Stimulated activated CD4-positive, alpha-beta T cell treated with anti-CD3 and anti-CD28 coated beads, TNF-alpha, amount 100 ng/mL, for 4 hours (primary cell): ENCODE data around the gene ANTKMT.
A peak's percentile ranks its signal among the peaks of the same experiment; 100 is the strongest.

Experiments used
- DNase-seq, 3 experiments: peaks; one replicate each; pipeline ENCODE4 v3.0.0-alpha.2; 2020; ENCODE audit warnings: low read depth in 3 of 3

ANTKMT gene

DNA sequence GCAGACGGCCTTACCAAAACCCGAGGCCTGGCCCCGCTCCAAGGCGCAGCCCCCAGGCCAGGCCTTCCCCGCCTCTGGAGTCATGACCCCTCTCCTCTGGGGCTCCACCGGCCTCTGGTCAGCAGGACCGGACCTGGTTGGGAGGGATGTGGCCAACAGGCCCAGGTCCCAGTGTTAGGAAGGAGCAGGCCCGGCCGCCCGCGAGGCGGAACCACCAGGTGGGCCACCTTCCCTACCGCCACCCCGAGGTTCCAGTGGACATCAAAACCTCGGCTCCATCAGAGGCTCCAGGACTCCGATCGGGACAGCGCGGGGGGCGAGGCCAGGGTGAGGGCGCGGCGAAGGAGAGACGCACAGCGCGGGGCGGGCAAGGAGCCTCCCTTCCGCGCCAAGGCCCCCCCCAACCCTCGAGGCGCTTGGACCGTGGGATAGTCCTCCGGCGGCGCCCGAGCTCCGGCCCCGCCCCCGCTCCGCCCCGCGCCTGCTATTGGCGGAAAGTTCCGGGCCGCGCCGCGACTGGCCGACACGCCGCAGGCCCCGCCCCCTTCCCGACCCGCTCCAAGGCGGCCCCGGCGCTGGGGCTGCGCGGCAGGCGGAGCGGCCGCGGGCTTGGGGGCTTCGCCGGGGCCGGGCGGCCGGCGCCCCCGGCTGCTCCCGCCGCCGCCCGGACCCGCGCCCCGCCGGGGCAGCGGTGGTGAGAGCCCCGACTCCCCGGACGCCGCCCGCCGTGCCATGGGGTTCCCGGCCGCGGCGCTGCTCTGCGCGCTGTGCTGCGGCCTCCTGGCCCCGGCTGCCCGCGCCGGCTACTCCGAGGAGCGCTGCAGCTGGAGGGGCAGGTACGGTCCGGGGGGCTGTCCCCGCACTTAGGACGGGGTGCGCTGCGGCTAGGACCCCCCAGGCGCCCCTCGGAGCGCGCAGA, 6.1 kb upstream of the ANTKMT start, which contains the start of gene METRN:
Gene METRN, plus strand, starts transcription at position 561 of the 919 bp plus-strand sequence. Its CDS starts 172 bp downstream, at position 733.
- DNase-seq: peak; percentile 75 to 92 (median 75)

DNA sequence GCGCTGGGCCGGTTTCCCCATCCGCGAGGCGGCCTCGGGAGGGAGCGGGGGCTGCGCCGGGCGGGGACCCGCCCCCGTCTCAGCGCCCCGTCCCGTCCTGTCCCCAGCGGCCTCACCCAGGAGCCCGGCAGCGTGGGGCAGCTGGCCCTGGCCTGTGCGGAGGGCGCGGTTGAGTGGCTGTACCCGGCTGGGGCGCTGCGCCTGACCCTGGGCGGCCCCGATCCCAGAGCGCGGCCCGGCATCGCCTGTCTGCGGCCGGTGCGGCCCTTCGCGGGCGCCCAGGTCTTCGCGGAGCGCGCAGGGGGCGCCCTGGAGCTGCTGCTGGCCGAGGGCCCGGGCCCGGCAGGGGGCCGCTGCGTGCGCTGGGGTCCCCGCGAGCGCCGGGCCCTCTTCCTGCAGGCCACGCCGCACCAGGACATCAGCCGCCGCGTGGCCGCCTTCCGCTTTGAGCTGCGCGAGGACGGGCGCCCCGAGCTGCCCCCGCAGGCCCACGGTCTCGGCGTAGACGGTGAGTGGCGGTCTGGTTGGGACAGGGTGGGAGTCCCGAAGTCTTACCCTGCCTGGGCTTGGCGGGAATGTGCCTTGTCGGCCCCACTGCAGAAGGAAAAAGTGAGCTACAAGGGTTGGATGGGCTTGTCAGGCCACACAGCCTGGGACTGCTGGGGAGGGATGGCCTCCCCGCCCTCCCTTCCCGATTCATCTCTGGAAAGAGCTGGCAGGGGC, 5.3 kb upstream of the ANTKMT start:
- no peak for DNase-seq

DNA sequence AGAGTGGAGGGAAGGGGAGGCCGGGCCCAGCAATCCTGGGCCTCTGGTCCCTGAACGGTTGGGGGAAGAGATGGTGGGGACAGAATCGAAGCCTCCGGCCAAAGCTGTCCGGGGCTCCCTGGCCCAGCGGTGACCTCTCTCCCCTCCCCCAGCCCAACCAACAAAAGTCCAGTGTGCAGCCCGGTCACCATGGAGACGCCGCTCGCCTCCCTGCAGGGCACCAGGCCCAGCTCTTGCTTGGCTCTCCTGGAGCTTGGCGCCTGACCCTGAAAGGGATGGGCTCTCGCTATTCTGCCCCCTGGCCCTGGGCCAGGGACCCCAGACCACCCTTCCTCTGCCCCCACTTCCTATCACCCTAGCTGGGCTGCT, 4.8 kb upstream of the ANTKMT start:
- no peak for DNase-seq

DNA sequence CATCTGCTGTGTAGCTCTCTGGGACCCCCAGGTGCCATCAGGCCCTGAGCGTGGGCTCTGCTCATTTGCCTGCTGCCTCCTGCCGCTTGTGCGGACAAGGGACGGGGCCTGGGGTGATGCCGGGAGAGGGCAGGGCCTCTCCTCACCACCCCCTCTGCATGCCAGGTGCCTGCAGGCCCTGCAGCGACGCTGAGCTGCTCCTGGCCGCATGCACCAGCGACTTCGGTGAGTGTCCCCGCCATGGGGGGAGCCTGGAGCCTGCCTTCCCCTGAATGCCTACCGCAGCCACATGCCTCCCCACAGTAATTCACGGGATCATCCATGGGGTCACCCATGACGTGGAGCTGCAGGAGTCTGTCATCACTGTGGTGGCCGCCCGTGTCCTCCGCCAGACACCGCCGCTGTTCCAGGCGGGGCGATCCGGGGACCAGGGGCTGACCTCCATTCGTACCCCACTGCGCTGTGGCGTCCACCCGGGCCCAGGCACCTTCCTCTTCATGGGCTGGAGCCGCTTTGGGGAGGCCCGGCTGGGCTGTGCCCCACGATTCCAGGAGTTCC, 4.1 kb upstream of the ANTKMT start:
- no peak for DNase-seq

DNA sequence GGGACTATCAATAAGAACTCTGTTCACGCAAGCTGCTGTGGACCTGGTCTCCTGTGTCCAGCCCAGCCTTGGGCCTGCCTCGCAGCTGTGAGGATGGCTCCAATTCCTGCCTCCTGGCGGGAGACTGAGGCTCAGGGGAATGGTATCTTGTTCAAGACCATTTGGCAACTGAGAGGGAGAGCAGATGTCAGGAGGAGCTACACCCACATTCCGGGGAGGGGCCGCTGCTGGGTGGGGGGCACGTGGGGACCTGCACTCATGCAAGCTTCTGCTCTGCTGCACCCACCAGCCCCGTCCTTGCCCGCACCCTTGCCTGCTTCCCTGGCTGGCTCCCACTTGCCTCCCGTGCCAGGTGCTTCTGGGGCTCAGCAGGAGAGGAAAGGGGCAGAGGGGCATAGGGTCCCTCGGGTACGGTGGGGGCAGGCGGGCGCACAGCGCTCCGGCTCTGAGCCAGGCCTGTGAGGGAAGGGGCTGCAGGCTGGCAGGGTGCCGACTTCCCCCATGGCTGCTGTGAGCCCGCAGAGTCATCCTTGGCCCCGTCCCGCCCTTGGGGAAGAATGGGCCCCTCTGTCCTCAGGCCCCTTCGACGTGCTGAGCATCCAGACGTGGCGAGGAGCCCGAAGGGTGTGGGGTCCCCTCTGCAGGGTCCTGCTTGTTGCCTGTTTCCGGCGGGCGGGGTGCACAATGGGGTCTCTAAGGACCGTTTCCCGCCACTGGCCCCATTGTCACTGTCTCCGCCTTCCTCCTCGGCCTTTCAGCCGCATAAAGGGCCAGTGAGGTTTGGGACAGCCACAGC, 3.3 kb upstream of the ANTKMT start:
- no peak for DNase-seq

DNA sequence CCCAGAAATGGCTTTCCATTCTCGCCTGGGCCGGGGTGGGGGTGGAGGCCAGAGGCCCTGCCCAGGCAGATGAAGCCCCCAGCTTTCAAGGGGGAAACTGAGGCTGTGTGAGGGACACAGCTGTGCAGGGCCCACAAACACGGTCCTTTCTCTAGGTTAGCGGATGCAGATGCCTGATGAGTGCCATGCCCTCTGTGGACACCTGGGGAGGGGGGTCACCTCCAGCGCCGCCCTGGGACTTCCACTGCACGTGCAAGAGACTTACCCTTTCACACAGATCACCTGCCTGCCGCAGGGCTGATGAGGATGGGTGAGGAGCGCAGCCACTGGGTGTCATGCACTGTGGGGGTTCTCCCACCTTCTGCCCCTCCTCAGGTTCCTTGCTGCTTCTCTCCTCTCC, 2.6 kb upstream of the ANTKMT start:
- no peak for DNase-seq

DNA sequence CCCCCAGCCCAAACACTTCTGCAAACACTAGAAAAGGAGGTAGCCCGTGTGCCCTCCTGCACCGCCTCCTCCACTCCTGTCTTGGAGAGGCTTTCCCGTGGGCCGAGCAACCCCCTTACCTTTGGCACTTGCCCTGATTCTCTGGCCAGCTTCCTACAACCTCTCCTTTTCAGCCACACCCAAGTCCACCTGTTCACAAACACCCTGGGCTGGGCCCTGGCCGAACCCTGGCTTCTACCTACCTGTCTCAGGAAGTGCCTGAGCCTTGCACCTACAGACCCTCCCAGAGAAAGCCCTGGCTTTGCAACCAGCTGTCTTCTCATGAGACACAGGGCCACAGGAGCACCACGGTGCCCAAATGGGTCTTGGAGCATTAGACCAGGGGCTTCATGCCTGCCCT, 2.0 kb upstream of the ANTKMT start:
- DNase-seq: no peak

DNA sequence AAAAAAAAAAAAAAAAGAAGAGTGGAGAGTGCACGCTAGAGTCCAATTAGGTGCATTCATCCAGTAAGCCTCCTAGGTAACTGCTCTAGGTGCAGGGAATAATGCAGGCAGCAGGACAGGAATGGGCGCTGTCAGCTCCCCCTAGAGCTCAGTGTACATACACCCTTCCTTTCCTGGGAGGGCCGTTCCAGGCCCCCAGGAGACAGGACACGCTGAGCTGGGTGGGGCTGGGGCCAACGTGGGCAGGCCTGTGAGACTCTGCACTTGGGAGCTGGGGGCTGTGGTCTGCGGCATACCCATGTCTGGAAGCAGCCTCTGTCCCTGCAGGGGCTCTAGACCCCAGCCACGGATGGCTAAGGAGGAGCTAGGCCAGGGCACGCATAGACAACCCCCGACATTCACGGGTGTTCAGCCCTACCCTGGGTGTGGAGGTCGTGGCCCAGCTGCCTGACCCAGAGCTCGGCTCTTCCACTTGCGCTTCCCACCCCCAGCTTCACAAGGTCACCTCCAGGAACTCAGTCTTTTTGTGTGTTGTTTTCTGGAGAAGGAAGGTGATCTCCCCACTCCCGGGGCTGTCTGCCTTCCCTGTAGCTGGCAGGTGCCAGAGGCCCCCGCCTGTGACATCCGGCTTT, 1.0 kb upstream of the ANTKMT start:
- DNase-seq: no peak

DNA sequence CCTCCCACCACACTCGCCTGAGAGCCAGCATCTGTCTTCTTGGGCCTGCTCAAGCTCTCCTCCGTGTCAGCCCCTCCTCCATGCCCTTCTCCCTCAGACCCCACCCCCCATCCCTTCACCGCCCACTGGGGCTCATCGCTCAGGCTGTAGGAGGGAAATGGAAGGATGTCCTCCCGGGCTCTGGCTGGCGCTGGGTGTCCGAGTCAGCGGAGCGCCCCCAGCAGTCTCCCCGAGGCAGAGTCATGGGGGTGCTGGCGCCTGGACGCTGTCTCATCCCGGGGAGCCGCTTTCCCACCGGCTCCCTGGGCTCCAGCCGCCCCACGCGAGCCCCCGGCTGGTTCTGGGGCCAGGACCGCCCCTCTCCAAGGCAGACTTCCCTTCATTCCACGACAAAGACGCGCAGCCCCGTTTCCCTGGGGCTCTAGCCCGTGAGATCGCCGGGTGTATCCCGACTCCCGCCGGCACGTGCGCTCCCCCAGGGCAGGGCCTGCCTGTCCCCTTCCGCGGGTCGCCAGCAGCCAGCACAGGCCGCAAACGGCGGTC, 428 bp upstream of the ANTKMT start:
- no peak for DNase-seq

DNA sequence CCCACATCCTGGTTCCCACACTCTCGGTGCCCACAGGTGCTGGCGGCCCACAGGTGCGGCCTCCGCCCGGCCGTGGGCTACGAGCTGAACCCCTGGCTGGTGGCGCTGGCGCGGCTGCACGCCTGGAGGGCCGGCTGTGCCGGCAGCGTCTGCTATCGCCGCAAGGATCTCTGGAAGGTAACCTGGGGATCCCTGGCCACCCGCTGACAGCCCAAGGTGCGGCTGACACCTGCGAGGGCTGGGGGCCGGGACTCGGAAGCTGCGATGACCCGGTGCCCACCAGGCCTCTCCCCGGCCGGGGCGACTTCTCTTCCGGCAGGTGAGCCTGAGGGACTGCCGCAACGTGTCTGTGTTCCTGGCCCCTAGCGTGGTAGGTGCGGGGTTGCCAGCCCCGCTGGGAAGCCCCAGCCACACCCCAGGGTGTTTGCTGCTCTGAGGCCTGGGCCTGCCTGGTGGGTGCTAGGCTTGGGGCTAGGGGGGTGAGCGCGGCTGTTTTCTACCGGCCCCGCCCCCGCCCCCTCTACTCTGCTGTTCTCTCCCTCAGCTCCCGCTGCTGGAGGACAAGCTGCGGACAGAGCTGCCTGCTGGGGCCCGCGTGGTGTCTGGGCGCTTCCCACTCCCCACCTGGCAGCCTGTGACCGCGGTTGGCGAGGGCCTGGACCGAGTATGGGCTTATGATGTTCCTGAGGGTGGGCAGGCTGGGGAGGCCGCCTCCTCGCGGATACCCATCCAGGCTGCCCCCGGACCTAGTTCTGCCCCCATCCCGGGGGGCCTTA, 1.0 kb downstream of the ANTKMT start:
- no peak for DNase-seq

DNA sequence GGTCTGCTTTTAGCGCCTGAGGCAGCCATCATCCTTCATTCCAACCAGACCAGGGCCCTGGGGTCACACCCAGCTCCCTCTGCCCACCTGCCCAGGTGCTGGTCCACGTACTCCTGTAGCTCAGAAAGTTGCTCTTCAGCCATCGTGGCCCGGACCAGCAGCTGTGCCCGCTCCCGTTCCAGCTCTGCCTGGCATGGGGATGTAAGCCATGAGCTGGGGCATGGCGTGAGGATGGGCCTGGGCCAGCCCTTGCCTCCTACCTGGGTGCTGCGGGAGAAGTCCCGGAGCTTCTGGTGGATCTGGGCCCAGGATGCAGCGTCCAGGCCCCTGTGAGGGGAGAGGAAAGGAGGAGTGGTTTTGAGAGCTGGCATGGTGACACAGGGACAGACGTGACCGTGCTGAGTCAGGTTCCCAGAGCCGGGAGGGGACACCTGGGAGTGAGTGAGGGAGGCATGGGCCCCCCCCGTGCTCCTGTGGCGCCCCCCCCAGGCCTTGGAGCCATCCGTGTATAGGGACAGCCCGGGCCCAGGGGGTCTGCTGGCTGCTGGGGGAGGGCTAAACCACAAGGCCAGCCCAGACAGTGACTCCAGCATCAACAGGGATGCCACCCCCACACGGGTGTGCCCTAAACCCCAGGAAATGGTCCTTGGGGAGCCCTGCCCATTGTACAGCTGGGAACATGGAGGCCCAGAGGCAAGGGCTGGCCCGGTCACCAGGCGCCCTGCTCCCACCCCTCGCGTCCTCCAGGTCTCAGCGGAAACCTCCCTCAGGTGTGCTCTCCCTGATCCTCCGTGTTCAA, 2.1 kb downstream of the ANTKMT start:
- DNase-seq: no peak

DNA sequence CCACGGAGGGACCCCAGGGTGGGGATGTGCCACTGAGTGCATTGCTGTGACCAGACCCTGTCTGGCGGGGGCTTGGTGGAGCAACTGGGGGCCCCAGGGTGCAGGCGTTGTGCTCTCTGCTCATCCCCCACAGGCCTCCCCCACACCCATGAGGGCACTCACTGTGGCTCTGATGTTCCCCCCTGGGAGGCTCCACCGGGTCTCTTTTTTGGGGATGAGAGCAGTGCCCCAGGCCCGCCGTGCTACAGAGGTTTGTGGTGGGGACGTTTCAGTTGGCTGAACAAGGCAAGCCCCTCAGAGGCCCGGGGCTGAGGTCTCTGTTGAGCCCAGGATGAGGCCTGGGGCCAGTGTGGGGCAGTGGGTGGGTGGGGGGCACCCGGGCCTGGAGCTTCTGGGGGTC, 2.7 kb downstream of the ANTKMT start:
- no peak for DNase-seq

DNA sequence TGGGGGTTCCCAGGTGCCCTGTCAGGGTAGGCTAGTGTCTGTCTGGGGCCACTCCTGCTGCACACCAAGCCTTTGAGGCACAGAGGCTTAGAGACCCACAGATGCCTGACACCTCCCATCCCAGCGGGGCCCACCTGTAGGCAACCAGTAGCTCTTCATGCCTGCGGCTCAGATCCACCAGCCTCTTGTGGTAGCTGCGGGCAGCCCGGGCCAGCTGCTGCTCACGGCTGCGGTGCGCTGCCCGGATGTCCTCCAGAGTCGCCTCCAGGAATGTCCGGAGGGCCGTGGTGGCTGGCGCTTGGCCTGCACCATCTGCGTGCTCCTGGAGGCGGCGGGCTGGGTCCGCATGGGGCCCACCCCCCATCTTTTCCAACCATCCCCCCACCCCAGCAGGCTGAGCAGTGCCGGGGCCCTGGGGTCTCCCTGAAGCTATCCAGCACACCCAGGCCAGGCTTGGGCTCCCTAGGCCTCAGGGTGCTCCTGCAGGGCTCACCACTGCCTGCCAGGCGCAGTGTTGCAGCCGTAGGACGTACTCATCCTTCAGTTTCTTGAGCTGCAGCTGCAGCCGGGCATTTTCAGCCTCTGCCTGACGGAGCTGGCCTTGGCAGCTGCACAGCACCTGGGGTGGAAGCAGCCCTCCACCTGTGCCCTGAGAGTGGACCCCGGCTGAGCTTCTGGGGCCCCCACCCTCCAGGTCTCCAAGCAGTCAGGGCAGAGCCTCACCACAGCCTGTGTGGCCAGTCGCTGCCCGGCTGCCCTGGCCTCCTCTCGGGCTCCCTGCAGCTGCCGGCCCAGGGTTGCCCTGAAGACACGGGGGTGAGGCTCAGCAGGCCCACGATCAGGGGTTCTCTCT, 3.5 kb downstream of the ANTKMT start:
- DNase-seq: no peak

DNA sequence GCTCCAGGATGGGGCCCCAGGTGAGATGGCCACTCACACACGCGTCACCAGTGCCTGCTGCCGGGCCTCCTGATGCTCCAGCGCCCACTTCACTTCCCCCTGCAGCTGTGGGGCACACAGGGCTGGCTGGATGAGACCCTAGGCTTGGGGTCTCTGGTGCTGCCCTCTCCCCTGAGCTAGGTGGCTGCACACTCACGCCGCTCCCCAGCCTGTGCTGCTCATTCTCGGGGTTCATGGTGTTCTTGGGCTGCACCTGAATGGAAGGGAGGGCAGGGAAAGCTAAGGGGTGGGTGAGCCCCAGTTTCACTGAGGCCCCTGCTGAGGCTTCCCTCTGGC, 4.1 kb downstream of the ANTKMT start:
- DNase-seq: no peak

DNA sequence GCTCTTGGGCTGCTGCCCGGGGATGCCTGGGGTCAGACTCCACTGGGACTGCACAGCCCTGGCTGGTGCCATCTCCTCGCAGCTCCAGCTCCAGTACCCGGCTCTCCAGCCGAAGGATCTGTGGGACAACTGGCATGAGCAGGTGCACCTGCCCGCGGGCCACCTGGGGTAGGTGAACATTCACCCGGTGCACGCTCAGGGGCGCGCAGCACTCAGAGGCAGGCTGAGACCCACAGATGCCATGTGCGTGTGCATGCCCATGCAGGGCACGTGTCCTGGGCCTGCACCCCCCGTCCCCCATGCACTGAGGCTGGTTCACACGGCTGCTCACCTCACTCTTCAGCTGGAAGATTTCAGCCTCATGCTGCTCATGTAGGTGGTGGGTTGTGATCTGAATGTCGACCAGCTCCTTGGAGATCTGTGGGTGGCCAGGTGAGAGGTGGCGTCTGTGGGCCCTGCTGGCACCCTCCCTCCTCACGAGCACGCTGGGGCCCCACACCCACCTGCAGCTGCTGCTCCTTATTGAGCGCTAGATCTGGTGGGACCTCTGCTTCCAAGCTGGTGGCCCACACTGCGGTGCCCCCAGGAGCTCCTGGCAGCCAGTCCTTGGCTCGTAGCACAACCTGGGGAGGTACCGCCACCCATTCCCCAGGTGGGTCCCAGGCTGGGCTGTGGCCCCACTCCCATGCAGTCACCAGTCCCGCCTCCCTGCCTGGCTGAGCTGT, 4.7 kb downstream of the ANTKMT start:
- DNase-seq: no peak

DNA sequence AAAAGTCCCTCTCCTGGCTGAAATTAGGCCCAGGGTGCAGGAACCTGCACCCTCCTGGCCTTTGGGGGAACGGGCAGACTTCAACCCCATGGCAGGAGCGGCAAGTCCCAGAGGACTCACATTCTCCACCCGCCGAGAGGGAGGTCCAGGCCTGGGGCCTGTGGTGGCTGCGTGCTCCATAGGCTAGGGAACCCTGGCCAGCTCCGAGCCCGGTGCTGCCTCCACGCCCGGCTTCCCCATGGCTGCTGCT, 5.2 kb downstream of the ANTKMT start:
- DNase-seq: no peak

DNA sequence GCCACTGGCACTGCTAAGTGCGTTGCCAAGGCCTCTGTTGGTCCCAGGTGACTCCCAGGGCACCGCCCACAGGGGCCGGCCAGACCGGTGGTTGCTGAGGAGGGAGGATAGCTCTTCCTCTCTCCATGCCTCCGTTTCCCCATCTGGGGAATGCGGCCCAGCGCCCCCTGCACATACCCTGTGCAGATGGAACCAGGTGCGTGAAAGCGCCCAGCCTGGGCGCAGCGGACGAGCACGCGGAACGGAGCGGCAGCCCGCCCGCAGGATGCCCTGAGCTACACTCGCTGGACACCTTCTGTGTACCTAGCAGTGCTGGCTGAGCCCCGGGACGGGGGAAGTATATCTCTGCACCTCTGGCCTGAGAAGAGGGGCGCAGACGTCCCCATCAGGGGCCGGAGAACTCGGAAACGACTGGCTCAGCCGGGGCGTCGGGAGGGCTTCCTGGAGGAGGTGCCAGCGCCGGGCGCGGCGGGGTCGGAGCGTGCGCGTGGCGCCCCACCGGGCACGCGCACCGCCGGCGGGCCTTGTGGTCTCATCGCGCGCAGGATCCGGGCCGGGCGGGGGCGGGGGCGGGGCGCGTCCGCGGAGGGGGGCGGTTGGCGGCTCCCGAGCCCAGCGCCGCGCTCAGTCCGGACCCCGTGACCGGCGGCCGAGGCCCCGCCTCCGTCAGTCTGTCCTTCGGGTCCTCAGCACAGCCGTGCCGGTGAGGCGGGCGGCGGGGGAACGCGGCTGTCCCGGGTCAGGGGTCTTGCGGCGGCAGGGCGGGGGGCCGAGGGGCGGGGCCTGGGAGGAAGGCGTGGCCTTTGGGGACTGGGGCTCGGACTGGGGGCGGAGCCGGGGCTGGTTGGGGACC, 5.7 kb downstream of the ANTKMT start, which contains the start of the genes CCDC78 and HAGHL:
Gene CCDC78, minus strand, starts transcription at position 6 of the 853 bp plus-strand sequence. CDS start 76 bp downstream, outside the sequence.
Gene HAGHL, plus strand, starts transcription at position 669 of the 853 bp plus-strand sequence. CDS start 404 bp downstream, outside the sequence.
- DNase-seq: peak in 1 of 3 experiments; percentile 42
